HEK293 (cell line): Measurements from ENCODE around the gene CRYBA2.

ENCODE experiments used
- CTCF ChIA-PET: fragments of 350-600 bp; formaldehyde crosslinking; extraction: SDS; loops from one replicate; lab custom pipeline; 2021; ENCODE audit warnings: antibody characterized with exemption; lab: Yijun Ruan, JAX
- POLR2A ChIA-PET: fragments of 300-600 bp; formaldehyde crosslinking; extraction: SDS; loops from one replicate; lab custom pipeline; 2020; ENCODE audit warnings: antibody characterized with exemption, inconsistent platforms; lab: Yijun Ruan, JAX
- H3K27ac ChIP-seq: fragments of 200-500 bp; sonication (Bioruptor generic); 2 replicates; pipeline ENCODE4 v1.5.1; 2014; ENCODE audit warnings: low read depth, low read length, control low read depth, inconsistent platforms; ENCODE audit errors: extremely low read depth
- H3K36me3 ChIP-seq, 2 experiments: fragments of 200-500 bp in 1 of 2; sonication (Bioruptor generic) in 1 of 2; 1 replicate in 1 of 2; 2 replicates in 1 of 2; pipeline ENCODE4 v1.5.1; 2014 to 2017; ENCODE audit warnings: inconsistent platforms in 2 of 2, low read length in 2 of 2; ENCODE audit not compliant: control insufficient read depth in 2 of 2, insufficient read depth in 1 of 2
- H3K4me1 ChIP-seq: fragments of 200-500 bp; sonication (Bioruptor generic); 2 replicates; pipeline ENCODE4 v1.5.1; 2014; ENCODE audit warnings: mild to moderate bottlenecking, low read length, inconsistent platforms; ENCODE audit not compliant: control insufficient read depth, insufficient read depth
- H3K4me3 ChIP-seq: 2 replicates; pipeline ENCODE4 v1.5.1; 2011; ENCODE audit warnings: low read depth, mild to moderate bottlenecking, control low read depth, low read length, moderate library complexity
- H3K9me3 ChIP-seq: fragments of 200-500 bp; sonication (Bioruptor generic); 2 replicates; pipeline ENCODE4 v1.5.1; 2014; ENCODE audit warnings: low read depth, low read length, inconsistent platforms; ENCODE audit not compliant: control insufficient read depth, insufficient read depth
- GLI4 ChIP-seq: fragments of 450-650 bp; formaldehyde crosslinking; IDR thresholded peaks from 2 replicates; pipeline ENCODE4 v1.5.1; 2016; ENCODE audit warnings: missing biosample characterization, missing genetic modification characterization
- KLF7 ChIP-seq: fragments of 450-650 bp; formaldehyde crosslinking; IDR thresholded peaks from 2 replicates; pipeline ENCODE4 v1.5.1; 2016; ENCODE audit warnings: missing biosample characterization, missing genetic modification characterization, borderline replicate concordance
- MZF1 ChIP-seq: fragments of 450-650 bp; formaldehyde crosslinking; IDR thresholded peaks from 2 replicates; pipeline ENCODE4 v1.5.1; 2017; ENCODE audit warnings: missing biosample characterization, missing genetic modification characterization, borderline replicate concordance
- PRDM10 ChIP-seq: fragments of 450-650 bp; formaldehyde crosslinking; IDR thresholded peaks from 2 replicates; pipeline ENCODE4 v1.5.1; 2016; ENCODE audit warnings: missing biosample characterization, missing genetic modification characterization
- TSHZ1 ChIP-seq: fragments of 450-650 bp; formaldehyde crosslinking; IDR thresholded peaks from 2 replicates; pipeline ENCODE4 v1.5.1; 2016; ENCODE audit warnings: missing biosample characterization, missing genetic modification characterization, borderline replicate concordance
- ZNF138 ChIP-seq: fragments of 450-650 bp; formaldehyde crosslinking; IDR thresholded peaks from 2 replicates; pipeline ENCODE4 v1.5.1; 2016; ENCODE audit warnings: missing biosample characterization, missing genetic modification characterization, borderline replicate concordance
- ZNF488 ChIP-seq: fragments of 450-650 bp; formaldehyde crosslinking; IDR thresholded peaks from 2 replicates; pipeline ENCODE4 v1.5.1; 2016; ENCODE audit warnings: missing biosample characterization, missing genetic modification characterization
- ZNF513 ChIP-seq: fragments of 450-650 bp; IDR thresholded peaks from 2 replicates; pipeline ENCODE4 v1.5.1; 2018; ENCODE audit warnings: missing biosample characterization, missing genetic modification characterization
- ZNF530 ChIP-seq: fragments of 450-650 bp; formaldehyde crosslinking; IDR thresholded peaks from 2 replicates; pipeline ENCODE4 v1.5.1; 2016; ENCODE audit warnings: low read depth, missing biosample characterization, missing genetic modification characterization
- ZNF626 ChIP-seq: fragments of 450-650 bp; sonication (Bioruptor Pico); formaldehyde crosslinking; IDR thresholded peaks from 2 replicates; pipeline ENCODE4 v1.5.1; 2018; ENCODE audit warnings: missing biosample characterization, missing genetic modification characterization, inconsistent platforms
- ZNF639 ChIP-seq: fragments of 450-650 bp; formaldehyde crosslinking; IDR thresholded peaks from 2 replicates; pipeline ENCODE4 v1.5.1; 2016; ENCODE audit warnings: missing biosample characterization, missing genetic modification characterization
- ZNF670 ChIP-seq: fragments of 450-650 bp; formaldehyde crosslinking; IDR thresholded peaks from 2 replicates; pipeline ENCODE4 v1.5.1; 2016; ENCODE audit warnings: missing biosample characterization, missing genetic modification characterization, low read depth

Gene CRYBA2

GRCh38 chr2:218982586-218983262 is 10.5 kb downstream of the CRYBA2 start (continued):
- TF ChIP-seq ZNF513, result no peak
- TF ChIP-seq ZNF639 (tag by site-specific recombination), result no peak

GRCh38 chr2:218981881-218982585 is 11.2 kb downstream of the CRYBA2 start:
- Histone ChIP-seq H3K27ac (no peak overlapping the region), H3K4me3 (no peak overlapping the region), H3K9me3 (no peaks in the 10 kb centered on the region), H3K4me1 (0 out of 2 replicates have a peak, but pooled peaks cover 2% of the 10 kb centered on the region), H3K36me3 (no peaks in the 10 kb centered on the region)
- no peak for TF ChIP-seq GLI4 (tag by site-specific recombination)
- TF ChIP-seq KLF7 (tag by site-specific recombination), result no peak
- TF ChIP-seq ZNF138 (tag by site-specific recombination), result no peak
- no peak for TF ChIP-seq MZF1 (tag by site-specific recombination)
- TF ChIP-seq ZNF626 (tag by site-specific recombination), result no peak
- no peak for TF ChIP-seq PRDM10 (tag by site-specific recombination)
- TF ChIP-seq ZNF488 (tag by site-specific recombination), result no peak
- no peak for TF ChIP-seq ZNF670 (tag by site-specific recombination)
- no peak for TF ChIP-seq ZNF530 (tag by site-specific recombination)
- TF ChIP-seq TSHZ1, result no peak
- POLR2A ChIA-PET, result no interaction called here
- CTCF ChIA-PET, result interaction anchor here (0.6 to 4.2 kb wide), 10 partner anchors 12 to 262 kb away, joined by 3 to 65 read pairs (median 4); no protein-coding TSS in a partner anchor
